OCI-M1 (cell line): ENCODE results near the gene ZSWIM4.

Experiments used
- DNase-seq: peaks from one replicate; lab custom pipeline; 2025; lab: John Stamatoyannopoulos, UW

ZSWIM4 gene

GRCh38 chr19:13873834-13874515 is 78.7 kb downstream of the ZSWIM4 start:
- no peak for DNase-seq

GRCh38 chr19:13875824-13876223 is 80.6 kb downstream of the ZSWIM4 start:
- DNase-seq = no peak

GRCh38 chr19:13876834-13877233 is 81.6 kb downstream of the ZSWIM4 start, which contains the start of gene NANOS3:
TSS of gene NANOS3 (plus strand) at chr19:13877134. CDS start at chr19:13877249, 115 bp downstream.
- DNase-seq = no peak

- DNase-seq = no peak
These were observed 82.1 kb downstream of the ZSWIM4 start for GRCh38 chr19:13877303-13877702.

GRCh38 chr19:13880059-13881043 is 85.1 kb downstream of the ZSWIM4 start:
- DNase-seq = peak; percentile 100

GRCh38 chr19:13881251-13881691 is 86.0 kb downstream of the ZSWIM4 start:
- DNase-seq = no peak
